ENCODE measurements around the gene KCNB1.

The KCNB1 gene

GRCh38 chr20:49389854-49390253 lies 92.6 kb downstream of the KCNB1 start:
- no peak overlapping the region for H3K4me3 ChIP-seq (ENCODE audit: control insufficient read depth, low read depth, low read length)
- DNase-seq (ENCODE audit: low read depth) = no peak
- no peak for TF ChIP-seq CTCF (conservative IDR thresholded peaks at IDR 0.05; ENCODE audit: control insufficient read depth, insufficient read depth, low read depth, low read length)

- TF ChIP-seq CTCF (conservative IDR thresholded peaks at IDR 0.05; ENCODE audit: control insufficient read depth, insufficient read depth, low read depth, low read length) = no peak
- no peak overlapping the region for H3K4me3 ChIP-seq (ENCODE audit: control insufficient read depth, low read depth, low read length)
- no peak for DNase-seq (ENCODE audit: low read depth)
These were observed 93.7 kb downstream of the KCNB1 start for GRCh38 chr20:49388744-49389143.

- TF ChIP-seq CTCF (conservative IDR thresholded peaks at IDR 0.05; ENCODE audit: control insufficient read depth, insufficient read depth, low read depth, low read length) = no peak
- no peak for DNase-seq (ENCODE audit: low read depth)
- no peak overlapping the region for H3K4me3 ChIP-seq (ENCODE audit: control insufficient read depth, low read depth, low read length)
These were observed 94.9 kb downstream of the KCNB1 start for GRCh38 chr20:49387581-49387939.

- no peak for DNase-seq (ENCODE audit: low read depth)
- no peak for TF ChIP-seq CTCF (conservative IDR thresholded peaks at IDR 0.05; ENCODE audit: control insufficient read depth, insufficient read depth, low read depth, low read length)
- no peak overlapping the region for H3K4me3 ChIP-seq (ENCODE audit: control insufficient read depth, low read depth, low read length)
These were observed 95.5 kb downstream of the KCNB1 start for GRCh38 chr20:49386848-49387580.

- DNase-seq (ENCODE audit: low read depth) = peak; percentile 45
- no peak for TF ChIP-seq CTCF (conservative IDR thresholded peaks at IDR 0.05; ENCODE audit: control insufficient read depth, insufficient read depth, low read depth, low read length)
- no peak overlapping the region for H3K4me3 ChIP-seq (ENCODE audit: control insufficient read depth, low read depth, low read length)
These were observed 97.0 kb downstream of the KCNB1 start for GRCh38 chr20:49385465-49385864.

GRCh38 chr20:49384437-49385434 lies 97.7 kb downstream of the KCNB1 start:
- TF ChIP-seq CTCF (conservative IDR thresholded peaks at IDR 0.05; ENCODE audit: control insufficient read depth, insufficient read depth, low read depth, low read length) = peak; percentile 71
- peak; percentile 59 for DNase-seq (ENCODE audit: low read depth)
- no peak overlapping the region for H3K4me3 ChIP-seq (ENCODE audit: control insufficient read depth, low read depth, low read length)
